NOMO-1 (cell line): ENCODE measurements around the gene MEGF6.

ENCODE experiments used
- DNase-seq, 2 experiments: peaks; one replicate each; lab custom pipeline; 2025; ENCODE audit not compliant: unreplicated experiment in 2 of 2; lab: John Stamatoyannopoulos, UW

Gene MEGF6

DNA sequence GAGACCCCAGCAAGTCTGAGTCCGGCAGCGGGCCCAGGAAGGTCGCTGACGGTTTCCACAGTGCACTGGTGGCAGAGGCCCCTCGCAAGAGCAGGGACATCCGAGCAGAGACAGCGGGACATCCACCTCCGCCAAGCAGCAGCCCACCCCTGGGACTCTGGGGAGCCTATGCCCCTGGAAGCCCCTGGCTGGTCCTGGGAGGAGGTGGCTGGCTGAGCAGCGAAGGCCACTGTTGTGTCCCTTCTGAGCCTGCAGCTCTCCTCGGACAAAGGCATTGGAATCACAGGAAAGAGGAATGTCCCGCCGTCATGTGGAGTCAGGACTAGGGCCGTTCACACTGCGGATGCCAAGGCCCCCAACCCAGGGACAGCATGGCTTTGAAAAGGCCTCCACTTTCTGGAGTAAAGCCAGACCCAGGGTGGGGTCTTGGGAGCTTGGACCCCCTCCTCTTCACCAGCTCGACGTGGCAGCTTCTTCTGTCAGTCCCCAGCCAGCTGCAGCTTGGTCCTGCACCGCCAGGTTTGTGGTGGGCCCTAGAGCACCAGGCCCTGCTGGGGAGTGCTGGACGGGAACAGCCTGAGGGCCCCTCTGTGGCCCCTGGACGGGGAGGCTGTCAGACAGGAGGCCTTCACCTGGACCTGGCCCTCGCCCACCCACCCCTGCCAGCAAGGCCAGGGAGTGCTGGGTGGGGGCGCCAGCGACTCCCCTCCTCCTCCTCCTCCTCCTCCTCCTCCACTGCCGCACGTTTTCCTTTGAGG lies 1.4 kb downstream of the MEGF6 start:
- DNase-seq, result no peak

DNA sequence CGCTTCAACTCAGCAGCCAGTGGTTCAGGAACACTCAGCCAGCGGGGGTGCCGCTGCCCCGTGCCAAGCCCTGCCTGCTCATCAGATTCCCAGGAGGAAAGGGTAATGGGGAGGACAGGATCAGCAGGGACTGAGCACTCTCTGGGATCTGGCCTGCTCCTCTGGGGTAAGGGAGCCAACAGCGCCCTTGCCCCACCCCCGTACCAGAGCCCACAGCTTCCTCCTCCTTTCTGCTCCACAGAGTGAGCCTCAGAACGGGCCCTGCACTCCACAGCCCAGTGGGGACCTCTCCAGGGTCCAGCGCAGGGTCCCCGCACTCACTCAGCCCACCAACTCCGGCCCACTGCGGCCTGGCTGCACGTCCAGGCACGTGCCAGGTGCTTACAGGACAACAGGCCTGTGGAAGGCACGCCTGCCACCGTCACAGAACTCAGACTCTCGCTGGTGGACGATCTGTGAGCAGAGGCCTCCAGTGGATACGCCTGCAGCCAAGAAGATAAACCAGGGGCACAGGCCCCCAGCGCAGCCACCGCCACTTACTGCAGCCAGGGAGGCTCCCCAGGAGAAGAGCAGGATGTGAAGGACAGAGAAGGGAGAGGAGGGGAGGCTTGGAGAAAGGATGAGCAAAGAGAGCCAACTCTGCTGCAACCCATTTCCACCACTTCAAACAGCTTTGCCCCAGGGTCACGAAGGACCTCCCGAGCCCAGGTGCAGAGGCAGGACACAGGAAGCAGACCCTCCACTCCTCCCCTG lies 2.1 kb downstream of the MEGF6 start:
- DNase-seq, result no peak

DNA sequence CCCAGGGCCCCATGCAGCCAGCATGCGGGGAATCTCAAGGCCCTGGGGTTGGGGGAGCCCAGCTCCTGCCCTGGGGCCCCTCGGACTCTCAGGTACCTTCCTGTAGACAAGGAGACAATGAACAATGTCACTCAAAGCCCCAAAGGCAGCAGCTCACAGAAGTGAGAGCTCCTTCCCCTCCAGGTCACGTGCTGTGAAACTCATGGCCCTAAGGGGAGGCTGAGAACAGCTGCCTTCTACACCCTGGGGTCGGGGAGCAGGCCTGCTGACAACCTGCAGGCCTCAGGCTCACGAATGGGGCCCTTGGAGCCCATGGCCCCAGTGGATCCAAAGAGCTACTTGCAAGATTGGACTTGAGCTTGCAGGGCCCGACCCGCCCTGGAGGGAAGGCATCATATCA lies 3.2 kb downstream of the MEGF6 start:
- no peak for DNase-seq

DNA sequence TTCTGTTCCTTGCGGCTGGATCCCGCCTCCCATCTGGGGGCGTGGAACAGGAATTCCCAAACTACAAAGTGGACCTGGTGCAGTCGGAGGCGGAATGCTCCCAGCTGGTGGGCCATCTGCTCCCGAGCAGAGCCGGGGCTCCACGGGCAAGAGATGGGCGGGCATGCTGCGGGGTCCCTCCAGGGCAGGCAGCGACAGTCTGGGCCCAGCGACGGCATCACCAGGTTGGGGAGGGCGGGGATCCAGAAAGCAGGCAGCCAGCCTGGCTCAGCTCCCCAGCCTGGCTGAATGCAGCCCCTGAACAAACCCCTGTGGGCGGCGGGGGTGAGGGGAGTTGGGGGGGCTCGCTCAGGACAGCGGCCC lies 3.6 kb downstream of the MEGF6 start:
- DNase-seq, result no peak

DNA sequence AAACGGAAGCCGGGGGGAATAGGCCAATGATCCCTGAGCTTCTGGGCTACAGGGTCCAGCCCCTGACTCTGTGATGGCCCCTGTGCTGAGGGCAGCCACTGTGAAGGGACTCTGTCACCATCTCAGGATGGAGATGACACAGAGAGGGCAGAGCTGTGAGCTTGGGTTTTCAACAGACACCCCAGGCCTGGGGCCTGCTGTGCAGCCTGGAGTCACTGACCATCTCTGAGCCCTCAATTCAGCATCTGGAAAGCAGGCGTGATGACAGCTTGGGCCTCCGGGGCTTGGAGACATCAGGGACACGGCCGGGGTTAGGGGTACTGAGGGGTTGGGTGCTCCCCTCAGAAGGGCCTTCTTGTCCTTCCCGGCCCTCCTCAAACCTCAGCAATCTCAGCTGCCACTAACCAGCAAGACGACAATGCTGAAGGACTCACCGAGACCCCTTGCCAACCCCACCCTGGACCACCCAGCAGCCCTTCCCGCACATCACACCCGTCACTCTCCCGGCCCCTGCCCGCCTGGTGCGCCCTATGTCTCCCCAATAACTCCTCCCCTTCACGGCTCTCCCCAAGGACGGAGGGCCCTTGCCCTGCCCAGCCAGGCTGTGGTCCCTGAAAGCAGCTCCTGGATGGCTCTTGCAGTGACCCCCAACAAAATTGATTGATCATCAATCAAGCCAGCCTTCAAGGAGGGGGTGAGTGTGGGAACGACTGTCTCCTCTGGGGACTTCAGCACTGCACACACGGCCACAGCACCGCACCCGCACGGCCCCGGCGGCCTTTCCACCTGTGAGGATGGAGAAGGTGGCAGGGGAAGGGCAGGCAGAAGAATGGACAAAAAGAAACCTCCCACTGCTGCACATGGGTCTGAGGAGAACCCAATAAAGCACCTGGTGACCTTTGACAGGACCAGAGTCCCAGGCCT lies 4.3 kb downstream of the MEGF6 start:
- no peak for DNase-seq

DNA sequence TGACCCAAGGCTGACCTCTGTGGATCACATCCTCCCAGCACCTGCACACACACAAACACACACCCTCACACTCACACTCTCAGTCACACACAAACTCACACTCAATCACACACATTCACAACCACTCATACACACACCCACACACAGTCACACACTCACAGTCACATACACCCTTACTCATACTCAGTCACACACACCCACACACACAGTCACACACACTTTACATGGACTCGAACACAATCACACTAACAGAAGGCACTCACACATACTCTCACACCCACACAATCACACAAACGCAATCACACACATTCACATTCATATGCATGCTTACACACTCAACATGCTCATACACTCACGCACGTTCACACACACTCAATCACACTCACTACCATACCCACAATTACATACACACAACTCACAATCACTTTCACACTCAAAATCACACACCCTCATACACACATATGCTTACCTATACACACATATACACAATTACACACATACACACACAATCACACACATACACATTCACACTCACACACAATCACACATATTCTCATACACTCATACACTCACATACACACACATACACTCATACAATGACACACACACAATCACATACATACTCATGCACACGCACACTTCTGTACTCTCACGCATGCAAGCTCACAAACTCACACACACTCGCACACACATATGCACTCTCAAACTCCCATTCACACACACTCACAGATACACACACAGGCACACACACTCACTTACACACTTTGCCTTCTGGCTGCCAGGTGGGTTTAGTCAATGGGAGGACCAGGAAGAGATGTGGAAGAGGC lies 6.1 kb downstream of the MEGF6 start:
- DNase-seq, result no peak

DNA sequence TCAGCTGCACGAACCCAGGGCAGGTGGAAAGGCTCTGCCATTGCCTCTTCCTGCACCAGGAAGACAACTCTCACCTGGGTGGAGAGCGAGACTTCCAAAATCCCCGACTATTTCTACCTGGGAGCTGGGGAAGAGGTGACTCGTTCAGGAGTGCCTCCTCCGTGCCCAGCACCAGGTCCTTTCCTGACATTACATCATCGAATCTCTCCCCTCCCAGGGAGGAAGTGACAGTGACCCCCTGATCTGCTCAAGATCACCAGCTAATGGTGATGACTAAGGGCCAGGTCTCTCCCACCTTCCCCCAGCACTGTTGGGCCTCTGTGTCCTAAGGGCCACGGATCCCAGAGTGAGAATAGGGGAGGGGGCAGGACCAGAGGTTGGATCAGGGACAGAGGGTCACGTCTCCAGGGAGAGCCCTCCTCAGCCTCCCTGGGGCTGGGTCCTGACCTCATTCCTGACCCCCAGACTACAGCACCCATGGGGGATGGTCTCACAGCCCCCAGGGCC lies 6.8 kb downstream of the MEGF6 start:
- no peak for DNase-seq

DNA sequence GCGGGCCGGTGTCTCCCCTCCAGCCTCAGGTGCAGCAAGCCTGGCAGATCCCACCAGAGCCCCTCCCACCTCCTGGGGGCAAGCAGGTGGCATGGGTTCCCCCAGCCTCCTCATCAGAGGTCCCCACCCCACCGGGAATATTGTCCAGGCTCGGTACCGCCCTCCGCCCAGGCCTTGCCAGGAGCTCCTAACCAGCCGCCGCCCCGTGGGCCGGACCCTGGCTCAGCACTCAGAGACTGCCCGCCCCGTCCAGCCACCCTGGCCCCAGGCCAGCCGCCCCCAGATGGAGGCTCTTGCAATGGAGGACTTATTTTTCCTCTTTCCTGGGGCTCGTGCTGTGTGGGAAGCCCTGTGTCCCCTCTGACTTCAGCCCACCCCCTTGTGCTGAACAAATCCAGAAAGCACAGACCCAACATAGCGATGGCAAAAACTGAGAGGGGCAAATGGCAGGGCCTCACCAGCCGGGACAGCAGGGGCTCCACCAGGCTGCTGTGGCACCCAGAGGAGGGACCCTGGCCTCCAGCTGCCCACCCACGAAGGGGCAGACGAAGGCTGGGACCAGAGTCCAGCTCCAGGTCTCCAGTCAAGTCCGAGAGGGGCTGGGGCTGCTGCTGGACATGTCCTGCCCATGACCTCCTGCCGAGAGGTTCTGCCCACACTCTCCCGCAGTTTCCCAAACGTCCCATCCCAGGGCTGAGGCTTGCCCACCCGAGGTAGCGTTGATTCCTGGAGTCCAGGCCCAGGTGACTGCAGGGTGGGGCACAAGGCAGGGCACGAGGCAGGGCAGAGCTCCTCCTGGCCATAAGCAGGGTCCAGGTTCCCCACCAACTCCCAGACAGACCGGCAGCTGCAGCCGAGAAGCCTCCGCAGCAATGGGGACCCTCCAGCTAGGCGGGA lies 7.5 kb downstream of the MEGF6 start:
- no peak for DNase-seq

DNA sequence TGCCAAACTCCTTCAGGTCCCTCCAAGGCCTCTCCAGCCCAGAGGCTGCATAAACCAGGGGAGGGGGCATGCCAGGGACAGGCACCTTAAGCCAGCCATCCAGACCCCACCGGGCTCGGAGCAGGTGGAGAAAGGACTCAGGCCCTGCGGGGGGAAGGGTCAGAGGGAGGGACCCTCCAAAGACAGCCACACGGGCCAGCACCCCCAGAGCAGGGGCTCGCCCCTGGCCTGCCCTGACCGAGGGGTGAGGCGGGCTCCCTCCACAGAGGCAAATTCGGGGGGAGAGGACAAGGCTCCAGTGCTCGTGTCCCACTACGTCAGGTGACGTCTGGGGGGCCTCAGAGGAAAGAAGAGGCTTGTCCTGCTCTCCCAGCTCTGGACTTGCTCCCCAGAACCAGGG lies 8.2 kb downstream of the MEGF6 start:
- DNase-seq, result no peak

DNA sequence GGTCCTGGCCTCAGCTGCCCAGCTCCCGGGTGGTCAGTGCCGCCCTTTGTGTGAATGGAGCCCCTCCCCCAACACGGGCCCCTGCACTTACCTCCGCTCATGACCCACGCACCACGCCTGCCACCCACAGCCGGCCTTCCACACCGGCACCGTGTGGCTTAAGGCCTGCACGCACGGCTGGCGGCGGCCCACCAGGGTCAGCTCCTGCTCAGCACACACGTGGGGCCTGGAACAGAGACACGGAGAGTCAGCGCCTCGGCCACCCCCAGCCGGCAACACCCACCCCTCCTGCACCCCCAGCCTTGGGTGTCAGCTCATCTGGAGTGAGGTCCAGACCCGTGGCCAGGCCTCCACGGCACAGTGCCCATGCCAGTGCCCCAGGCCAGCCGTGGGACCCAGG lies 8.9 kb downstream of the MEGF6 start:
- no peak for DNase-seq

DNA sequence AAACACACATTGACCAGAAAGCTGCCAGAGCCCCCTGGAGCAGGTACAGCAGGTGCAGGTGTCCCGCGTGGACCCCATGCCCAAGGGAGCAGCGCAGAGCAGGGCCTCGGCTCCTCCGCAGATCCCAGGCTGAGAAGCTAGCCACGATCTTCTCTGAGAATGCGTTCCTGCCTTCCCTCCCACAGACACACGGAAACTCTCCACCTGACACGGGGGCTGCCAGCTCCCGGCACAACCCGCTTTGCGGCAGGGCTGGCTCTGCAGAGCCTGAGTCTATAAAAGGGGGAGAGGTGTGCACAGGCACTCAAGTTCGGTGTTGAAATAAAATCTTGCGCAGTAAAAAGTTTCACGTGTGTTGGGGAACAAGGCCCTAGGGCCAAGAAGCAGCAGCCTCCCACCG lies 9.6 kb downstream of the MEGF6 start:
- no peak for DNase-seq

DNA sequence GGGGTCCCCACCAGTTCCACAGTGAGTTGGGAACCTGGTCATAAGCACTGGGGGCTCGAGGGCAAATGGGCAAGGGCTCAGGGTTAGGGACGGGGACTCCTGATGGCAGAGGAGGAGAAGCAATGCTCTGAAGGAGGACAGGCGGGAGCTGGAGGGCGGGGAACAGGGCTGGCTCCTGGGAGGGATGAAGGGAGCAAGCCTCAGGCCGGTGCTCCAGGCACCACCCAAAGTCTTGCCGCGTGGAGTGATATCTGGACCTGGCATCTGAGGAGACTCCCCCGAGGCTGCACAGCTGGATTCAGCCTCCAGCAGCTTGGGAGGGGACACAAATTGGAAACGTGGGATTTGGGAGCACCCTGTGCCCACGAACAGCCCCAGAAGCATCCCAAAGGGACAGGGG lies 11.0 kb downstream of the MEGF6 start:
- DNase-seq, result no peak

DNA sequence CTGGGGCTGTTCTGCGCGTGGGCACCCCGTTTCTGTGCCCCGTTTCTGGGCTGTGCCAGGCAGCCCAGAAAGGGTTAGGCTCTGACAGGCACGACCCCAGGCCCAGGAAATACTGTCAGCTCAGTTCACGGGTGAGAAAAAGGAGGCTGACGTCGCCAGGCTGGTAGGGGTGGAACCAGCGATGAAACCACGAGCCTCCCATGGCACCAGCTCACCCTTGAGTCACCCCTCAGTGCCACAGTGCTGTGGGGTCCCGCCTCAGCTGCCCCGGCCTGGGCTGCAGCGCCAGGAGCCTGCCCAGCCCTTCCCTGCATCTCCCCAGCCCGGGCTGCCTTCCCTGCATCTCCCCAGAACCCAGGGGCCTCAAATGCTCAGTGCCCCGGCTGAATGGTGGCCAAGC lies 11.5 kb downstream of the MEGF6 start:
- no peak for DNase-seq

DNA sequence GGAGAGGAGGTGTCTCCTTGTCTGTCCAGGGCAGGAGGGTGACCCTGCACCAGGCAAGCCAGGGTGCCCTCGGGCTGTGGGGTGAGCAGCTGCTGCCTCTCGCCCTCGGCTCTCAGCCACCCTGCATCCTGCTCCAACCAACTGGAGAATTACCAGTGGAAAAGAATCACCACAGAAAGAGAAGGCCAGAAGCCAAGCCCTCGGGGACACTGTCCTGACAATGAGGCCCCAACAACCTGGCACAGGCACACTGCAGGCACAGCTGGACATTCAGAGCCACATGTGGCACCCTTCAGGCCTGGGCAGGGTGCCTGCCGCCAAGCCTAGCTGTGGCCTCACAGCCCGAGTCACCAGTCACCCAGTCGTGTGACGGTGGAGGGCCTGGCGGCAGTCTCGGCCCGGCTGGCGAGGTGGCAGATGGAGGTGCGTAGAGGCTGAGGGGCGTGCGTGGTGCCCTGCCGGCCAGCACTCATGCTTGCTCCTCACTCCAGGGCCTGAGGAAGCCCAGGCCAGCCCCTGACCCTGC lies 12.0 kb downstream of the MEGF6 start:
- DNase-seq, result no peak

DNA sequence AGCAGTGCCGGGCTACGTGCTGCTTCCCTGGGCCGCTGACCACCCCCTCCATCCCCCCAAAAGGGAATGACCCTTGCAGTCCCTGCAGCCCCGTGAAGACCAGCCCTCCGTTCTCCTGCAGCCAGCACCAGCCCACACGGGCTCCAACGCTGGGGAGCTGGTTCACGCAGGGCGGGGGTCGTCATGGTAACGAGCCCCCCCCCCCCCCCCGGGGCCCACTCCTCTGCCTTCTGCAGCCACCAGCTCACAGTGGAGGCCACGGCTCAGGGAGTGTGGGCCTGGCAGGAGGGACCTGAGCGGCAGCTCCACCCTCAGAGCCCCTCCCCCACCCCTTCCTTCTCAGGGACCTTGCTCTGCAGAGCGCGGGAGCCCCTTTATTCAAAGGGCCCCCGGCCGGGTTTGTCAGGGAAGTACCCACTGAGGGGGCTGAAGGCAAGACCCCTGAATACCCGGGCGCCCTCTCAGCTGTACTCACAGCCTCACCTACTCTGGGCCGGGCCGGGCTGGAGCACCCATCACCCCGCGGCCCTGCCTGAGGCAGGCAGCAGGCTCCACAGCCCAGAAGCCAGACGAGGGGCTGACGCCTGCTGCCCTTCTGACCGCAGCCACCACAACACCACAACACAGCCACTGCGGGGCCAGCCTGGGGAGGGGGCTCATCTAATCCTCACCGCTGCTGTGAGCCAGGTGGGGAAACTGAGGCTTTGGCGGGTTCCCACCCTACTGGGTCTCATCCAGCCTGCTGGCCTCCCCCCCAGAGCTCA lies 12.6 kb downstream of the MEGF6 start:
- DNase-seq, result no peak

DNA sequence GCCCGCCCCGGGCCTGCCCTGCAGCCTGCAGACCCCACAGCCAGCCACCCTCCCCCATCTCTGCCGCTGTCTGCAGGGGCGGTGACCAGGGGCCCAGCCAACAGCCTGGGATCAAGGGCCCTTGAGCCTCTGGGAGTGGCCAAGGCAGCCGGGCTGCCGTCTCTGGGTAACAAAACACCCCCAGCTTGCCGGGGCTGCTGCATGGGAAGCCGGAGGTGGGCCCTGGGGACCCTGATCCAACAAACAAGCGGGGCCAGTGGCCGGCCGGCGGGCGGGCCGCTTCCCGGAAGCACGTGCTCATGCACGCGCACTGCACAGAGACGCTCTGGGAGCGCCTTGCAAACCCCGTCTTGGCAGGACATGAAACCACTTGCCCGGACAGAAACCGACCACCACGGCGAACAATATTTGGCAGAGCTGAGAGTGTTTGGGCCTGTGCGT lies 13.2 kb downstream of the MEGF6 start:
- no peak for DNase-seq

DNA sequence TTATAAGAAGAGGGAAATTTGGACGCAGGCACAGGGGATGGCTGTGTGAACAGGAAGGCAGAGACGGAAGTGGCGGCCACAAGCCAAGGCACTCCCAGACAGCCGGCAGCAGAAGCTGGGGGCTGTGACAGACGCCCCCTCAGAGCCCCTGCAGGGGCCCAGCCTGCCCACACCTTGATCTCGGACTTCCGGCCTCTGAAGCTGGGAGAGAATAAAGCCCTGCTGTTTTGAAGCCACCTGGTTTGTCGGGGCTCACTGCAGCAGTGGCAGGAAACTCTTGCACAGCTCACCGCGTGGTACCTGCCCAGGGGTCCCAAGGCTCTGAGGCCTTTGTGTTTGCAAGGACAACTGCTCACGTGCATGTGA lies 13.7 kb downstream of the MEGF6 start:
- DNase-seq, result no peak
